Neutrophil (primary cell): Measurements from ENCODE around the gene ADCY3.

ENCODE experiments used
- H3K27ac ChIP-seq: fragments of 200-600 bp; sonication (generic); 2 replicates; pipeline ENCODE4 v1.5.1; 2016; ENCODE audit warnings: mild to moderate bottlenecking, moderate library complexity
- H3K27me3 ChIP-seq: fragments of 200-600 bp; sonication (generic); 2 replicates; pipeline ENCODE4 v1.6.0; 2016; ENCODE audit warnings: mild to moderate bottlenecking
- H3K36me3 ChIP-seq: fragments of 200-600 bp; sonication (generic); 2 replicates; pipeline ENCODE4 v1.5.1; 2017
- H3K4me1 ChIP-seq, 2 experiments: fragments of 200-600 bp in 1 of 2; sonication (generic) in 1 of 2; 1 replicate in 1 of 2; 2 replicates in 1 of 2; pipeline versions ENCODE4 v1.5.1 to v1.6.1; 2013 to 2016; ENCODE audit warnings: low read depth in 1 of 2, low read length in 1 of 2, mild to moderate bottlenecking in 1 of 2, moderate library complexity in 1 of 2; ENCODE audit not compliant: control insufficient read depth in 1 of 2, insufficient read depth in 1 of 2
- H3K4me3 ChIP-seq, 2 experiments: fragments of 200-600 bp in 1 of 2; sonication (generic) in 1 of 2; 1 replicate in 1 of 2; 2 replicates in 1 of 2; pipeline ENCODE4 v1.5.1; 2013 to 2016; ENCODE audit warnings: low read depth in 1 of 2, low read length in 1 of 2, mild to moderate bottlenecking in 1 of 2, moderate library complexity in 1 of 2
- H3K9me3 ChIP-seq: fragments of 200-600 bp; sonication (generic); 2 replicates; pipeline ENCODE4 v1.5.1; 2016
- CTCF ChIP-seq: fragments of 200-600 bp; sonication (generic); IDR thresholded peaks from 2 replicates; pipeline ENCODE4 v1.5.1; 2016; ENCODE audit warnings: antibody characterized with exemption

The ADCY3 gene

GRCh38 chr2:24797644-24798043, 122.4 kb downstream of the ADCY3 start:
- Histone ChIP-seq H3K9me3 (no peaks in the 10 kb centered on the region), H3K36me3 (peaks cover 7% of the 10 kb centered on the region), H3K27me3 (no peaks in the 10 kb centered on the region), H3K4me3 (no peak overlapping the region), H3K27ac (no peak overlapping the region), H3K4me1 (peaks cover 14% of the 10 kb centered on the region in 2 experiments)
- TF ChIP-seq CTCF, result no peak

- peak overlapping the region; percentile 96 to 99 for H3K4me3 ChIP-seq
- no peaks in the 10 kb centered on the region for H3K36me3 ChIP-seq
- TF ChIP-seq CTCF, result no peak
- no peaks in the 10 kb centered on the region for H3K27me3 ChIP-seq
- H3K27ac ChIP-seq, result peak overlapping the region; percentile 91
- H3K9me3 ChIP-seq, result no peaks in the 10 kb centered on the region
- H3K4me1 ChIP-seq, result peaks cover 20 to 21% of the 10 kb centered on the region in 2 experiments
These were observed 126.1 kb downstream of the ADCY3 start for GRCh38 chr2:24793761-24794435.

GRCh38 chr2:24792874-24793760, 126.9 kb downstream of the ADCY3 start, which contains the start of the genes CENPO and PTRHD1:
CENPO (plus strand) TSS chr2:24793425; CDS start chr2:24793920, 495 bp downstream.
PTRHD1 (minus strand) TSS chr2:24793391; CDS start chr2:24793377, 14 bp downstream.
- TF ChIP-seq CTCF, result peak; percentile 45
- peak within 1 kb of the TSS; percentile 91 for H3K27ac ChIP-seq

GRCh38 chr2:24792542-24792873, 127.5 kb downstream of the ADCY3 start:
- H3K27me3 ChIP-seq, result no peaks in the 10 kb centered on the region
- H3K9me3 ChIP-seq, result no peaks in the 10 kb centered on the region
- peak overlapping the region; percentile 96 to 99 for H3K4me3 ChIP-seq
- no peaks in the 10 kb centered on the region for H3K36me3 ChIP-seq
- peak overlapping the region; percentile 91 for H3K27ac ChIP-seq
- peaks cover 20 to 21% of the 10 kb centered on the region in 2 experiments for H3K4me1 ChIP-seq
- no peak for TF ChIP-seq CTCF

More at GRCh38 chr2:24792874-24793760, 126.9 kb downstream of the ADCY3 start, which contains the start of the genes CENPO and PTRHD1:
- H3K9me3 ChIP-seq, result no peaks in the 10 kb centered on the region
- H3K36me3 ChIP-seq, result no peaks in the 10 kb centered on the region
- peak within 1 kb of the TSS; percentile 96 to 99 for H3K4me3 ChIP-seq
- peaks cover 20 to 21% of the 10 kb centered on the region in 2 experiments for H3K4me1 ChIP-seq
- no peaks in the 10 kb centered on the region for H3K27me3 ChIP-seq

GRCh38 chr2:24791452-24791851, 128.6 kb downstream of the ADCY3 start:
- TF ChIP-seq CTCF, result no peak
- Histone ChIP-seq H3K9me3 (no peaks in the 10 kb centered on the region), H3K27me3 (no peaks in the 10 kb centered on the region), H3K4me1 (peaks cover 20 to 21% of the 10 kb centered on the region in 2 experiments), H3K27ac (no peak overlapping the region), H3K4me3 (no peak overlapping the region), H3K36me3 (no peaks in the 10 kb centered on the region)
